B cell (primary cell): ENCODE results near the gene TJAP1.

Source experiments
- CTCF ChIP-seq: fragments of 200-600 bp; IDR thresholded peaks from one replicate; pipeline ENCODE4 v1.8.0; 2022; ENCODE audit warnings: antibody characterized with exemption, mild to moderate bottlenecking
- EZH2 ChIP-seq: IDR thresholded peaks from 2 replicates; pipeline ENCODE4 v1.6.1; 2012; ENCODE audit warnings: borderline replicate concordance, low read depth, mild to moderate bottlenecking, moderate library complexity, low read length; ENCODE audit not compliant: insufficient read depth, poor library complexity, severe bottlenecking

- TF ChIP-seq CTCF, result no peak
- TF ChIP-seq EZH2, result no peak
Measured at GRCh38 chr6:43547222-43547621, 69.9 kb downstream of the TJAP1 start.
